DOHH2 (cell line): ENCODE data around the gene ITGA4.

Experiments used
- H3F3A ChIP-seq: fragments of 200-600 bp; sonication (generic), shearing (Covaris generic); 2 replicates; pipeline ENCODE4 v1.6.0; 2016; ENCODE audit warnings: antibody characterized with exemption, mild to moderate bottlenecking; ENCODE audit not compliant: control insufficient read depth, insufficient read depth
- H3K27ac ChIP-seq: fragments of 200-600 bp; sonication (generic); 2 replicates; pipeline ENCODE4 v1.5.1; 2014; ENCODE audit warnings: low read depth, mild to moderate bottlenecking, low read length, moderate library complexity
- H3K27me3 ChIP-seq: fragments of 200-600 bp; sonication (generic); 2 replicates; pipeline ENCODE4 v1.6.1; 2014; ENCODE audit warnings: mild to moderate bottlenecking, low read length, mixed read lengths; ENCODE audit not compliant: control insufficient read depth
- H3K36me3 ChIP-seq: fragments of 200-600 bp; sonication (generic); 2 replicates; pipeline ENCODE4 v1.6.1; 2014; ENCODE audit warnings: mild to moderate bottlenecking, low read length, moderate library complexity, mixed read lengths; ENCODE audit not compliant: control insufficient read depth
- H3K4me1 ChIP-seq: fragments of 200-600 bp; sonication (generic); 2 replicates; pipeline ENCODE4 v1.6.1; 2014; ENCODE audit warnings: mild to moderate bottlenecking, low read length, mixed read lengths; ENCODE audit not compliant: control insufficient read depth
- H3K4me2 ChIP-seq: fragments of 200-600 bp; sonication (generic); 2 replicates; pipeline ENCODE4 v1.6.0; 2014; ENCODE audit warnings: mild to moderate bottlenecking, low read length, moderate library complexity
- H3K4me3 ChIP-seq: fragments of 200-600 bp; sonication (generic); 2 replicates; pipeline ENCODE4 v1.5.1; 2014; ENCODE audit warnings: mild to moderate bottlenecking, low read length, mixed read lengths
- H3K79me2 ChIP-seq: fragments of 200-600 bp; sonication (generic); 2 replicates; pipeline ENCODE4 v1.6.1; 2014; ENCODE audit warnings: mild to moderate bottlenecking, low read length, mixed read lengths; ENCODE audit not compliant: control insufficient read depth
- H3K9me2 ChIP-seq: fragments of 200-600 bp; sonication (generic); replicated peaks from 2 replicates; pipeline ENCODE4 v1.6.1; 2014; ENCODE audit warnings: mild to moderate bottlenecking, low read length, mixed read lengths; ENCODE audit not compliant: control insufficient read depth
- H3K9me3 ChIP-seq: fragments of 200-600 bp; sonication (generic); 2 replicates; pipeline ENCODE4 v1.6.1; 2014; ENCODE audit warnings: antibody characterized with exemption, low read length, mixed read lengths; ENCODE audit not compliant: control insufficient read depth, insufficient read depth
- H4K20me1 ChIP-seq: fragments of 200-600 bp; sonication (generic); 2 replicates; pipeline ENCODE4 v1.6.0; 2014; ENCODE audit warnings: low read depth, mild to moderate bottlenecking, antibody characterized with exemption, low read length, moderate library complexity; ENCODE audit not compliant: control insufficient read depth, insufficient read depth
- EZH2phosphoT487 ChIP-seq: fragments of 200-600 bp; sonication (generic); IDR thresholded peaks from 2 replicates; pipeline ENCODE4 v1.6.1; 2017; ENCODE audit warnings: borderline replicate concordance, mild to moderate bottlenecking, antibody characterized with exemption, low read length, moderate library complexity, mixed read lengths
- TF ChIP-seq, protein P1 (sequence below): fragments of 200-600 bp; sonication (generic); IDR thresholded peaks from one replicate; pipeline ENCODE4 v1.5.1; 2014; ENCODE audit warnings: antibody characterized with exemption, mild to moderate bottlenecking, low read depth, low read length; ENCODE audit not compliant: poor library complexity, severe bottlenecking

ITGA4 gene

DNA sequence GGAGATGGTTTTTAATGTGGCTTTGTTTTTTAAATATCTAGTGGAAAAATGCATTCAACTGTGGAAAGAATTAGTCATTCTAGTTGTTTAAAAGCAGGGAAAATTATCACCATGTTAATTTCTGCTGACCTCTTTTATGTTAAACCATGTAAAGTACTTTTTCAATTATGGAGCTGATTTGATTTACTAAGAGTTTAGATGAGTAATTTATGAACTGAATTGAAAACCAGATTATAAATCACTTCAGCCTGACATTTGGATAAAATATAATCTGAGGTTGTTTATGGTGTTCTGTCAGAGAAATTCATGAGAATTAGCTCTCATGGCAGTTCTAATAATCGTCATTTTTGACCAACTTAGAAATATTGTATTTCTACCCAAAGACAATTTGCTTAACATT lies 11.6 kb downstream of the ITGA4 start:
- Histone ChIP-seq H3K4me2 (no peak overlapping the region), H3K27me3 (no peaks in the 10 kb centered on the region), H4K20me1 (no peaks in the 10 kb centered on the region), H3K79me2 (peaks cover 87% of the 10 kb centered on the region), H3K36me3 (peaks cover 50% of the 10 kb centered on the region), H3K9me3 (no peaks in the 10 kb centered on the region), H3K4me3 (no peak overlapping the region), H3K9me2 (no peaks in the 10 kb centered on the region), H3F3A (peaks cover 13% of the 10 kb centered on the region; the same call in 1 of the 2 replicates), H3K27ac (no peak overlapping the region), H3K4me1 (no peaks in the 10 kb centered on the region)
- TF ChIP-seq, protein P1, sequence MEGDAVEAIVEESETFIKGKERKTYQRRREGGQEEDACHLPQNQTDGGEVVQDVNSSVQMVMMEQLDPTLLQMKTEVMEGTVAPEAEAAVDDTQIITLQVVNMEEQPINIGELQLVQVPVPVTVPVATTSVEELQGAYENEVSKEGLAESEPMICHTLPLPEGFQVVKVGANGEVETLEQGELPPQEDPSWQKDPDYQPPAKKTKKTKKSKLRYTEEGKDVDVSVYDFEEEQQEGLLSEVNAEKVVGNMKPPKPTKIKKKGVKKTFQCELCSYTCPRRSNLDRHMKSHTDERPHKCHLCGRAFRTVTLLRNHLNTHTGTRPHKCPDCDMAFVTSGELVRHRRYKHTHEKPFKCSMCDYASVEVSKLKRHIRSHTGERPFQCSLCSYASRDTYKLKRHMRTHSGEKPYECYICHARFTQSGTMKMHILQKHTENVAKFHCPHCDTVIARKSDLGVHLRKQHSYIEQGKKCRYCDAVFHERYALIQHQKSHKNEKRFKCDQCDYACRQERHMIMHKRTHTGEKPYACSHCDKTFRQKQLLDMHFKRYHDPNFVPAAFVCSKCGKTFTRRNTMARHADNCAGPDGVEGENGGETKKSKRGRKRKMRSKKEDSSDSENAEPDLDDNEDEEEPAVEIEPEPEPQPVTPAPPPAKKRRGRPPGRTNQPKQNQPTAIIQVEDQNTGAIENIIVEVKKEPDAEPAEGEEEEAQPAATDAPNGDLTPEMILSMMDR, result no peak
- TF ChIP-seq EZH2phosphoT487, result no peak

DNA sequence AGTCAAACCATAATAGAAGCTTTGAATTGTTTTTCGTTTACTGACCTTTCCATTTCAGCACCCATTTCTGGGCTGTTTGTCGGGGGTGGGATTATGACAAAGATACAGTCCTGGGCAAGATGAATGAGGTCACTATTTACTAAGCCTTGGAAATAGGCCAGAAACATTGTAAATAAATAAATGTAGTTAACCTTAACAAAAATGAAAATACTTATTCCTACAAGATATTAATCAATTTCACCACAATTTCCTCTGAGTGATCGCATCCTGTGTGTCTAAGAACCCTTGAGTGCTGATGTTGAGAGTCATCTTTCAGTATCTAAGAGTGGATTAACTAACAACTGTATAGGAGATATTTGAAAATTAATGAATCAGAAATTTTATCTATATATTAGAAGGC lies 14.0 kb downstream of the ITGA4 start:
- H3K27me3 ChIP-seq, result no peaks in the 10 kb centered on the region
- no peaks in the 10 kb centered on the region for H3K4me1 ChIP-seq
- no peak overlapping the region for H3K4me3 ChIP-seq
- H3K9me3 ChIP-seq, result no peaks in the 10 kb centered on the region
- H3K27ac ChIP-seq, result no peak overlapping the region
- H3K4me2 ChIP-seq, result no peak overlapping the region
- H3F3A ChIP-seq, result no peaks in the 10 kb centered on the region
- peaks cover 66% of the 10 kb centered on the region for H3K36me3 ChIP-seq
- no peaks in the 10 kb centered on the region for H3K9me2 ChIP-seq
- H3K79me2 ChIP-seq, result peaks cover 74% of the 10 kb centered on the region
- TF ChIP-seq, protein P1, result no peak
- H4K20me1 ChIP-seq, result no peaks in the 10 kb centered on the region

DNA sequence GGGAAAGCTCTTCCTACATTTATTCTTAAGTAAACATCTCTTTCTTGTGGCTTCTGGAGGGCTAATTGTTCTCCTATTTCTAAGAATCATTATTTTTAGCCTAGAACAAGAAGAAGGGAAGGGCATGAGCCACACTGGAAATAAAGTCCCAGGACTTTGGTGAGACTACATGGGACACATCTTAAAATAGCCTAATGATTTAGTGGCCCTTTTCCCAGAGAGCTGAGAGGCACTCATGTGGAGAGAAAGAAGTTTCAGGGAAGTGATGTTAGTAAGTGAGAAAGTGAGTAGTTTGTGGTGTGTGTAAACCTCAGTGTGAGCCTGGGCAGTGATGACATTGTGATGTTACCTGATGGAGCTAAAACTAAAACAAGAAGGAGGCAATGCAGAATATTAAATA lies 14.6 kb downstream of the ITGA4 start:
- Histone ChIP-seq H3K79me2 (peaks cover 70% of the 10 kb centered on the region), H3K27me3 (no peaks in the 10 kb centered on the region), H3K36me3 (peaks cover 71% of the 10 kb centered on the region), H3K4me2 (no peak overlapping the region), H3K4me3 (no peak overlapping the region), H3K27ac (no peak overlapping the region), H3K9me2 (no peaks in the 10 kb centered on the region), H3K9me3 (no peaks in the 10 kb centered on the region), H3K4me1 (no peaks in the 10 kb centered on the region), H4K20me1 (no peaks in the 10 kb centered on the region), H3F3A (no peaks in the 10 kb centered on the region)
- TF ChIP-seq EZH2phosphoT487, result no peak
- TF ChIP-seq, protein P1, result no peak

DNA sequence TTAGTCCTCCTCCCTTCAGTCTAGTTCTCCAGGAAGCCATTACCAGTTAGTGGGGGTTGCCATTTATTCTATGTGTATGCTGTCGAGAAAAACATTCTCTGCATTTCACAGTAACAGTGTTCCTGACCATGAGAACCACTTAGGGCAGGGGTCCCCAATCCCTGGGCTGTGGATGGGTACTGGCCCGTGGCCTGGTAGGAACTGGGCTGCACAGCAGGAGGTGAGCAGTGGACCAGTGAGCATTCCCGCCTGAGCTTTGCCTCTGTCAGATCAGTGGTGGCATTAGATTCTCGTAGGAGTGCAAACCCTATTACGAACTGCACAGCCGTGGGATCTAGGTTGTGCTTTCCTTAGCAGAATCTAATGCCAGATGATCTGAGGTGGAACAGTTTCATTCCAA lies 15.8 kb downstream of the ITGA4 start:
- no peaks in the 10 kb centered on the region for H3K9me3 ChIP-seq
- H3K4me1 ChIP-seq, result no peaks in the 10 kb centered on the region
- no peaks in the 10 kb centered on the region for H3K9me2 ChIP-seq
- no peak overlapping the region for H3K4me3 ChIP-seq
- H3F3A ChIP-seq, result no peaks in the 10 kb centered on the region
- H3K36me3 ChIP-seq, result peaks cover 73% of the 10 kb centered on the region
- H3K4me2 ChIP-seq, result no peak overlapping the region
- no peaks in the 10 kb centered on the region for H3K27me3 ChIP-seq
- H4K20me1 ChIP-seq, result no peaks in the 10 kb centered on the region
- TF ChIP-seq, protein P1, result no peak
- no peak for TF ChIP-seq EZH2phosphoT487
- H3K27ac ChIP-seq, result no peak overlapping the region
- peaks cover 58% of the 10 kb centered on the region for H3K79me2 ChIP-seq
